ENCODE measurements around the gene CUL4A.
"Not testable (repeated sequence)": the region's sequence is repeated elsewhere in the genome, so short reads cannot be mapped to it uniquely, and the experiment has no call there.

CUL4A gene

DNA sequence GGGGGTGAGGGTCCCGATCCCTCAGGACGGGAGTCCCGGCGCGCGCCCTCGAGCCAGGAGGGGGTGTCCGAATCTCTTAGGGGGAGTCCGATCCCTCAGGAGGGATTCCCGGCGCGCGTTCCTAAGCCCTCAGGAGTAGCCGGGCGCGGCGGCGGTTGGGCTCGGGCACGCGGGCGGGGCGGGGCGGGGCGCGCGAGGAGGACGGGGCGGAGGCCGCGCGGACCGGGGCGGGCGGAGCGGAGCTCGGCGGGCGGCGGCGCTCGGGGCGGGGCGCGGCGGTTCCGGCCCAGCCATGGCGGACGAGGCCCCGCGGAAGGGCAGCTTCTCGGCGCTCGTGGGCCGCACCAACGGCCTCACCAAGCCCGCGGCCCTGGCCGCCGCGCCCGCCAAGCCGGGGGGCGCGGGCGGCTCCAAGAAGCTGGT lies at the start of gene CUL4A:
Gene CUL4A, plus strand, starts transcription at position 278 of the 423 bp plus-strand sequence. Its CDS starts 15 bp downstream, at position 293.
- DNase-seq = peak; percentile 69

DNA sequence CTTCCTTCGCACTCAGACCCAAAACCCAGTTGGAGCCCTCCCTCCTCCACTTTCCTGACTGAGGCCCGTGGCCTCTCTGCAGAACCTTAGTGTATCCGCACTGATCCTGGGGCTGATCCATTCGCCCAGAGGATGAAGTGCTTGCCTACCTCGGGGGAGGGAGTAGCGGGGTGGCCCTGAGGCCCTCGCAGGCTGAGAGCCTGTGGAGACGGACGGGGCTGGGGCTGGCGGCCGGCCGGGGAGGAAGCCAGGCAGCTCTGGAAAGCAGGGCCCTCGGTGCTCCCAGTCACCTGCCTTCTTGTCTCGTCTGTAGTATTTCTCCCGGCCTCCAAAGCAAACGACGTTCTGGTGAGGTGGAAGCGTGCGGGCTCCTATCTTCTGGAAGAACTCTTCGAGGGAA lies 49.7 kb upstream of the CUL4A start:
- DNase-seq = no peak

DNA sequence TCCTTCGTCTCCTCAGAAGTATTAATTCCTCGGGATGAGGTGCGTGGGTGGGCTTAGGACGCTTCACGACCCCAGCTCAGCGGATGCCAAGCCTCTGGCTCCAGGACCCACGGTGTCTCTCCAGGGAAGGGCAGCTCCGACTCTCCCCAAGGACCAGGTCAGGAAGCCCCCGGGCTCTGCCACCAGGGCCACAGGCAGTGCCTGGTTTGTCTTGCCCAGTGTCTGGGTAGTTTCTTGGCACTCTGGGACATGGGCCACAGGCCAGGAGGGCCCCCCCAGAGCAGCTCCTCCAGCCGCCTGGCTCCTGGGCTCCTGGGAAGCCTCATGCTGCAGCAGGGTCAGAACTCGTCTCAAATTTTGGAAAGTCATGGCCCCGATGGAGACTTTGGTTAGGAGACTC lies 48.4 kb upstream of the CUL4A start:
- DNase-seq = no peak

DNA sequence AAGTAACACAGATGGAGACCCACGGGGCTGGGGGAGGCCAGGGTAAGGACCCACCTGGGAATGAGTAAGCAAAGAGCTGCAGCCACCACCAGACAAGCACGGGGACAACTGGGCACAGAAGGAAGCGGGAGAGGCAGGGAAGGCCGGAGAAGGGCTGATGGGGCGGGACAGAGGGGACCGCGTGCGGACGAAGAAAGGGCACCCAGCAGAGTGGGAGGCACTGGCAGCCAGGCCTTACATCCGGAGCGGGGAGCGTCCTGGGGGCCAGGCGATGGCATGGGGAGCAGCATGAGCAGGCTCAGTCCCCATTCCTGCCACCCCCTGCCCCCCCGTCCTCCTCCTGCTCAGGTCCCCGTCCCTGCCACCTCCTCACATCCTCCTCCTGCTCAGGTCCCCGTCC lies 48.0 kb upstream of the CUL4A start:
- DNase-seq = no peak

DNA sequence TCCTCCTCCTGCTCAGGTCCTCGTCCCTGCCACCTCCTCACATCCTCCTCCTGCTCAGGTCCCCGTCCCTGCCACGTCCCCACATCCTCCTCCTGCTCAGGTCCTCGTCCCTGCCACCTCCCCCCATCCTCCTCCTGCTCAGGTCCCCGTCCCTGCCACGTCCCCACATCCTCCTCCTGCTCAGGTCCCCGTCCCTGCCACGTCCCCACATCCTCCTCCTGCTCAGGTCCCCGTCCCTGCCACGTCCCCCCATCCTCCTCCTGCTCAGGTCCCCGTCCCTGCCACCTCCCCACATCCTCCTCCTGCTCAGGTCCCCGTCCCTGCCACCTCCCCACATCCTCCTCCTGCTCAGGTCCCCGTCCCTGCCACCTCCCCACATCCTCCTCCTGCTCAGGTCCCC lies 47.4 kb upstream of the CUL4A start:
- not testable (repeated sequence) for DNase-seq

DNA sequence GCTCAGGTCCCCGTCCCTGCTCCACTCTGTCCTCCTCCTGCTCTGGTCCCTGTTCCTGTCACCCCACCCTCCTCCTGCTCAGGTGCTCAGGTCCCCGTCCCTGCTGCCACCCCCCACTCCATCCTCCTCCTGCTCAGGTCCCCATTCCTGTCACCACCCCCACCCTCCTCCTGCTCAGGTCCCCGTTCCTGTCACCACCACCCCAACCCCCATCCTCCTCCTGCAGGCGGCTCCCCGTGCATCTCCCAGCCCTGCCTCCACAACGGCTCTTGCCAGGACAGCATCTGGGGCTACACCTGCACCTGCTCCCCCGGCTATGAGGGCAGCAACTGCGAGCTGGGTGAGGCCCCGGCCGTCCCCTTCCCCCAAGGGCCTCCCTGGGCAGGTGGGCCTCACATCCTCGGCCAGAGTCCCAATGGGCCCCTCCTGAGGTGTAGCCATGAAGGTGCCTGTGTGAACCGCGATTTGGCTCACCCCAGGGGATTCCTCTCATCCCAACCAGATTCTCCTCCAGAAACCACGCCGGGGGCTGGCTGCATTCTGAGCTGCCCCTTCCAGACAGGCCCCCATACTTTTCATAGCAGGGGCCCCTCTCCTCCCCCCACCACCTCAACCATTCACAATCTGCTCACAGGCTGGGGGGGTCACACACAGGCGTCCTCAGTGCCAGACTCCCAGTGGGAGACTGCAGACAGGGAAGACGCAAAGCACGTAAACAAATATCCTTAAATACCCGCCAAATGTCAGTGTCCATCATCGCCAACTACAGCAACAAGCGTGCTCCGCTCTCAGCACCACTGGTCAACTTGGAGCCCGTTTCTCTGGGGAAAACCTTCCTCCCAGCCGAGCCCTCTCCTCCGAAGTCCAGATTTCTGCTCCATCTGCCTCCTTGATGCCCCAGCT lies 46.4 kb upstream of the CUL4A start:
- peak; percentile 22 for DNase-seq

DNA sequence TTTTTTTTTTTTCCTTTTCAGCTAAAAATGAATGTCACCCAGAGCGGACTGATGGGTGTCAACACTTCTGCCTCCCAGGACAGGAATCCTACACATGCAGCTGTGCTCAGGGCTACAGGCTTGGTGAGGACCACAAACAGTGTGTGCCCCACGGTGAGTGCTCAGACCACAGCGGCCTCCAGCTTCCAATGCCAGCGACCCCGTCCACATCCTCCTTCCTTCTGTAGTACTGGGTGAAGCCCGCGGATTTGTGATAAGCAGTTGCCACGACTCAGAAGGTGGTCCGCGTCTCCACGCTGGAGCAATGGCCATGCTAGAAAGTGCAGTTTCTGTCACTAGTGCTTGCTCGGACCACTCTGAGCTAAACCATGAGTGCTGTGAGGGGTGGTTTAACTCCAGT lies 44.9 kb upstream of the CUL4A start:
- DNase-seq = no peak

DNA sequence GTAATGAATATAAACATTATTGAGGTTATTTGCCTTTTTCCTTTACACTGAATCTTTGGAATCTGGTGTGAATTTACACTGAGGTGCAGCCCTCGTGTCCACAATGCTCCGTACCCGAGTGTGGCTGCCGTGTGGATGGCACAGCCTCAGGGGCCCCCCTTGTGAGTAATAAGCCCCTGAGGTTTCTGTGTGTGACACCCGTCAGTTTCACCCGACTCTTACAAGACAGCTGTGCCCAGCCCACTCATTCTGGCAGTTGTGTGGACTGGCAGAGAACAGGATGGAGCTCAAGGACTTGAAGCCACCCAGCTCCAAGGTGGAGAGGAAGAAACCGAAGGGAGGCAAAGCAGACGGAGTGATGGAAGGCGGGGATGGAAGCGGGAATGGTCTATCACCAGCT lies 43.1 kb upstream of the CUL4A start:
- DNase-seq = no peak

DNA sequence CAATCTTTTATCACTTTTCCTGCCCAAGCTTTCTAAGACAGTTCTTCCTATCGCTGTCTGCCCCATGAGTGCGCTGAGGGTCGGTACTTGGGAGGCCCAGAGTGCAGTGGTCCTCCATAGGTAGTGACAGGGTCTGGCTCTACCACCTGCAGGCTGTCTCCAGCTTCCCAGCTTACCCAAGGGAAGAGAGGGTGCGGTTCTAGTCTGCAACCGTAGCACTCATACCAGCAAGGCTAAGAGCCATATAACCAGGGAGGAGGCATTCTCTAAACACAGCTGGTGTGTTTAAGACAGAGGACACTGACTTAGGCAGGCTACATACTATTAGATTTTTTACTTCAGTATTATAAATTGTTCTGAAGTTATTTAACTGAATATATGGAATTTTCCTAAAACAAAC lies 42.7 kb upstream of the CUL4A start:
- no peak for DNase-seq

DNA sequence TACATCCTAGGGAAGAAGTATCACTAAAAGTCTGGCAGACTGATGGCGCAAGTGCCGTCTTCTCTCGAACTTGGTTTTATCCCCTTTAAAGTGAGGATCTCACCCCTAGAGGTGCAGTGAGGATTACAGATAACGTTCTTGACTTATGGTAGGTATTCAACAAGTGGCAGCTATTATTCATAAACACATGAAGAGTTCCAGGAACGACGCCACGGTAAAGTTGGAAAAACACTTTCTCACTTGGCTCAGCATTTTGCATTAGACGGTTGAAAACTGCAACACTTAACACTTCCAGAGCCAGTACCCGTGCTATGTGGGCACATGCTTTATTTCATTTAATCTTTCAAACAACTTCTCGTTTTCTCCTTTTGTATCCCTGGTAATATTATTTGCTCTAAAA lies 42.3 kb upstream of the CUL4A start:
- no peak for DNase-seq

DNA sequence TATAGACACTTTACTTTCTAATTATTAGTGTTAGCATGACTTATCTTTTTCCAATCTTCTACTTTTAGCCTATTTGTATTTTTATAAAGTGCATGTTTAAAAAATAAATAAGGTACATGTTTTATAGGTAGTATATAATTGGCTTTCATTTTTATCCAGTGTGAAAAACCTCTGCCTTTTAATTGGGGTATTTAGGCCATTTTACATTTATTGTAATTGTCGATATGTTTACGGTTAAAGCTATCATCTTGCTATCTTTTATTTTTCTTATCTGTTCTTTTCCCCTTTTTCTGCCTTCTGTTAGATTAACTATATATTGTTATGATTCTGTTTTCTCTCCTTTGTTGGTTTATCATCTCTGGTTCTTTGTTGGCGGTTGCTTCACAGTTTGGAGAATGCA lies 41.8 kb upstream of the CUL4A start:
- no peak for DNase-seq

DNA sequence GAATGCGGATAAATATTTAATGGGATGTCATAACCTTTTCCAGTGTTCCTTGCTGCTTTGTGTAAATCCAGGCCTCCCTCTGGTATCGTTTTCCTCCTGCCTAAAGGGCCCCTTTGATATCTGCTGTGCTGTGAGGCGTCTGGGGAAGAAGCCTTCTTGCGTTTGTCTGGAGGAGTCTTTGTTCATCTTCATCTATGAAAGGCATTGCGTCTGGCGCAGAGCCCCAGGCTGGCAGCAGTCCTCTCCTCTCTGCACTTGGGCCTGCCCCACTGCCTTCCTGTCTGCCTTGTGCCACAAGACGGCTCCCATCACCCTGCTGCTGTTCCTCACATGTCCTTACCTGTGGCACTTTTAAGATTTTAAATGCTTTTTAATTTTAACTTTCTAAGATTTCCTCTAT lies 41.2 kb upstream of the CUL4A start:
- no peak for DNase-seq

DNA sequence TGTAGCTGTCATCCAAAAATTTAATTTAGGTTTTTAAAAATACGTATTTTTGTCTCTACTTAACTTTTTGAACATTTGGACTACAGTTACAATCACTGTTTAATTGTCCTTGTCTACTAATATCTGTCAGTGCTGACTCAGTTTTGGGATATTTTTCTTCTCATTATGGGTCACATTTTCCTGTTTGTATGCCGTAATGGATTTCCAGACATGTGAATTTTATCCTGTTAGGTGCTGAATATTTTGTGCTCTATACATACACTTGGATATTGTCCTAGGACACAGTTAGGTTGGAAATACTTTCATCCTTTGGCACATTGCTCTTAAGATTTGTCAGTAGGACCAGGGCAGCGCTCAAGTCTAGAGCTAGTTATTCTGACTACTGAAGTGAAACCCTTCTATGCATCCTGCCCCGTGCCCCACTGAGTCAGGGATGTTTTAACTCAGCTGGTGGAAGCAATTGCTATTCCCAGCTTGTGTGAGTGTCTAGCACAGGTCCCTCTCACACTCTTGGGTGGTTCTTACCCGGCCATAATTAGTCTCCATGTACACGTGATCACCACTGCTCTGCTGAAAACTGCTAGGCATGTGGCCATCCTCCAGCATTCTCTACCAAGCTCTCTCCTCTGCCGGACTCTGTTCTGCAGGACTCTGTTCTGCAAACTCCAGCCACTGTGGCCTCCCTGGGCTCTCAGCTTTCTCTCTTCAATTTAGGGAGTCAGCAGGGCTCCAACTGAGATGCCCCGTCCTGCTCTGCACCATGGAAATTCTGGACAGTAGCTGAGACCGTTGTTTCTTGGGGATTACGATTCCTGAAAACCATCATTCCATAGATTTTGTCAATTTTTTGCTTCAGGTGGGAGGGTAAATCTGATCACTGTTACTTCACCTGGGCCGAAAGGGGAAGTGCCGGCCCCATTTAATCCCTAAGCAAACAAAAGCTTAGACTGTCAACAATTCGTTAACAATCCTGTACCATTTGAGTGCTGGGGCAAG lies 39.8 kb upstream of the CUL4A start:
- no peak for DNase-seq

DNA sequence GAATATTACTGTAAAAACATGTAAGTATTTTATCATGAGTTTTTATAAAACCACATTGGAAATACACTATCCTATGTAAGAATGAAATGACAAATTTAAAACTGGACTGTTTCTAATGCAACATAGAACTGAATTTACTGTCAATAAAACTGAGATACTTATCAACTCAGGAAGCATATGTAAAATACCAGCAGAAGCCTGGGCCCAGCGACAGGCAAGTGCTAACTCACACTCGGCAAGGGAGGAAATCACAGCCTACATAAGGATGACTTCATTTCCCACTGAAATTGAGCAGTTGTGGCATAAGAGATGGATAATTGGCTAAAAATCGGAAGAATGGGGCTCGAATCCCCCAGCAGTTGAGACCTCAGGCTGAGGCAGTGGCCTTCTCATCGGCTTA lies 38.9 kb upstream of the CUL4A start:
- no peak for DNase-seq

DNA sequence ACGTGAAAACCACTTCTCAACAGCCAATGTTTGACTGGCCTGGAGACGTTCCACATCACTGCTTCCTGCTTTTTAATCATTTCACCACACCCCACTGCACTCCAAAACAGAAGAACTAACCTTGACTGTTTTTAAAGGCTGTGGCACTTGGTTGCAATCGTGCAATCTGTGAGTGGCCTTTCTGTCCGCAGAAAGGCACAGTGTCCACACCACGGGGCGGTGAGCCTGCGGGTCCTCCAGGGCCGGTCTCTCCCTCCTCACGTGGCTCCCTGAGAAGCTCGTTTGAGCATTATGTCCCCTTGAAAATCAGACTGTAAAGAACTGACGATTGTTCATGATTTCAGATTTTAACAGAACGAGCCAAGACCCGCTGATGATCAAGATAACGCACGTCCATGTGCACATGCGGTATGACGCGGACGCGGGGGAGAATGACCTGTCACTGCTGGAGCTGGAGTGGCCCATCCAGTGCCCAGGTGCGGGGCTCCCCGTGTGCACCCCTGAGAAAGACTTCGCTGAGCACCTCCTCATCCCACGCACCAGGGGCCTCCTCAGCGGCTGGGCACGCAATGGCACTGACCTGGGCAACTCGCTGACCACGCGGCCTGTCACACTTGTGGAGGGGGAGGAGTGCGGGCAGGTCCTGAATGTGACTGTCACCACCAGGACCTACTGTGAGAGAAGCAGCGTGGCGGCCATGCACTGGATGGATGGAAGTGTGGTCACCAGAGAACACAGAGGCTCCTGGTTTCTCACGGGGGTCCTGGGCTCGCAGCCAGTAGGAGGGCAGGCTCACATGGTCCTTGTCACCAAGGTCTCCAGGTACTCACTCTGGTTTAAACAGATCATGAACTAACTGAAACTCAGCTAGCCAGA lies 37.9 kb upstream of the CUL4A start:
- peak; percentile 76 for DNase-seq

DNA sequence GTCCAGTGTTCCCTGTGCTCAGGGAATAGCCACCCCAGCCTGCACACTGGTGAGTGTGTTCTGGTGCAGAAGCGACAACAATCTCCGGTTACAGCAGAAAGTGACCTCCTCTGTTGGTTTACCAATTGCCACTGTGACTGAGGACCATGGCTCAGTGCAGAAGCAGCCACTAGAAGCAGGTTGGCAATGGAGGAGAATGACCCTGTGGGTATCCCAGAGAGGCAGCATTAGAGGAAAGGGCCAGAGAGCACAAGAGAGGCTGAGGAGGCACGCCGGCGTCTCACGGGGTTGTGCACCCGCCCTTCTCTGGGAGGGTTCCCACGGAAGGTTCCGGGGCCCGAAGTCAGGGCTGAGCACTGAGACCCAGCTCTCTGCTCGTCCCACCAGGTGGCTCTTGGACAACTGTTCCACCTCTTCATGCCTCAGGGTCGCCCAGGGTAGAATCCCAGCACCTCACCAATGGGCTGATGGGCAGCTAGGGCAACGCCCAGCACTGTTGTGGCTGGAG lies 36.9 kb upstream of the CUL4A start:
- no peak for DNase-seq

DNA sequence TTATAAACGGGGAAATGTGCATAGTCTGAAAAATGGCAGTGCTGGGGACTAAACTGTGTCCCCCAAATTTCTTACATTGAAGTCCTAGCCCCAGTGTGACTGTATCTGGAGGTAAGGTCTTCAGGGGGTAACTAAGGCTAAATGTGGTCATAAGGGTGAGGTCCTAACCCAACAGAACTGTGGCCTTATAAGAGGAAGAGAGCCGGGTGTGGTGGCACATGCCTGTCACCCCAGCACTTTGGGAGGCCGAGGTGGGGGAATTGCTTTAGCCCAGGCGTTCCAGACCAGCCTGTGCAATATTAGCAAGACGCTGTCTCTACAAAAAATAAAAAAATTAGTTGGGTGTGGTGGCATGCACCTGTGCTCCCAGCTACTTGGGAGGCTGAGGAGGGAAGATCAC lies 33.1 kb upstream of the CUL4A start:
- DNase-seq = no peak

DNA sequence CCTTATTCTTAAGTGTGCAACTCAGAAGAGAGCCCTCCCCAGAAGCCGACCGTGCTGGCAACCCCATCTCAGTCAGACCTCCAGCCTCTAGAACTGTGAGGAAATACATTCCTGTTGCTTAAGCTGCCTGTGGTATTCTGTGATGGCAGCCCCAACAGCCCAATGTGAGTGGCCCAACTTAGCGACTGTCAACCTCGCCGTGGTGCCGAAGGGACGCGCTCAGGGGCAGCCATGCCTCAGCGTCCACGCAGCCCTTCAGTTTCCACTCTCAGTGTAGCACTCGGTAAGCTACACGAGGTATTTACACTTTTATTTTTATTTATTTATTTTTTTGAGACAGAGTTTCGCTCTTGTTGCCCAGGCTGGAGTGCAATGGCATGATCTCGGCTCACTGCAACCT lies 32.6 kb upstream of the CUL4A start:
- no peak for DNase-seq

DNA sequence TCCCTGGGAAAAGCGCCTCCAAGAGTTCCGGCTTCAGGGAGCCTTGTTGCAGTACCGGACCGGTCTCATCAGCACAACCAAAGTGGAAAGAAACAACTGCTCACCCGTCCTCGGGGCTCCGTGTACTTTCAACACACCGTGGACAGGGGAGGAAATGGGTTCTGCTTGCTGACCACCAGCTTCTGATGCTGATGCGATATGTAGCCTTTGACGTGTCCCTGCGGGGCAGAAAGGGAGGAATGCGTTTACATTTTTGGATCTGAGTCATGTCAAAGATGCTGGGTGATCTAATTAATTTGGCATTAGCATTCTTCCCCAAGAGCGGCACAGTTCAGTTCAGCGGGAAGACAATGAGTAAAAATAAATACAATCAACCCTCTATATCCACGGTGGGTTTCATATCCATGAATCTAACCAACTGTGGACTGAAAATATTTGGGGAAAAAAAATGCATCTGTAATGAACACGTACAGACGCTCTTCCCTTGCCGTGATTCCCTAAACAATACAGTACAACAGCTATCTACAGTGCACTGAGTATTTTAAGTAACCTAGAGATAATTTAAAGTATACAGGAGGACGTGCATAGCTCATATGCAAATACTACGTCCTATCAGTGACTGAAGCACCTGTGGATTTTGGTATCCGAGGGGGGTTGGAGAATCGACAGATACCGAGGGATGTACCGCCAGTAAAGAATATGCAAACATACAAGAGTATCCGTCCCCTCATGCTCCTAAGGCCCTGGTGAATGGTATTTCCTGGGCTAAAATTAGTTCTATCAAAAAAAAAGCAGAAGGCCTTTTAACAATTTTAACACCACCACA lies 31.1 kb upstream of the CUL4A start:
- DNase-seq = no peak

DNA sequence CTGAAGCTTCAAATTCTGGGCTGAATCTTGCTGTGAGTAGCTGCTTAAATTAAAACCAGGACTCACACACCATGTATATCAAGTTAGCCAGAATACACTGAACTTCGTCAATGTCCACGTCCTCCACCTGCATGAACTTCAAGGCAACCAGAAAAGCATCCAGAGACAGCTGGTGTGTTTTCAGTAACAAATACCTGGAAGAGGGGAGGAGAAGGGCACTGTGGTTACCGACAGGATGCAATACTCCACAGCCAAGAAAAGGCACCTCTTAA lies 30.6 kb upstream of the CUL4A start:
- no peak for DNase-seq

DNA sequence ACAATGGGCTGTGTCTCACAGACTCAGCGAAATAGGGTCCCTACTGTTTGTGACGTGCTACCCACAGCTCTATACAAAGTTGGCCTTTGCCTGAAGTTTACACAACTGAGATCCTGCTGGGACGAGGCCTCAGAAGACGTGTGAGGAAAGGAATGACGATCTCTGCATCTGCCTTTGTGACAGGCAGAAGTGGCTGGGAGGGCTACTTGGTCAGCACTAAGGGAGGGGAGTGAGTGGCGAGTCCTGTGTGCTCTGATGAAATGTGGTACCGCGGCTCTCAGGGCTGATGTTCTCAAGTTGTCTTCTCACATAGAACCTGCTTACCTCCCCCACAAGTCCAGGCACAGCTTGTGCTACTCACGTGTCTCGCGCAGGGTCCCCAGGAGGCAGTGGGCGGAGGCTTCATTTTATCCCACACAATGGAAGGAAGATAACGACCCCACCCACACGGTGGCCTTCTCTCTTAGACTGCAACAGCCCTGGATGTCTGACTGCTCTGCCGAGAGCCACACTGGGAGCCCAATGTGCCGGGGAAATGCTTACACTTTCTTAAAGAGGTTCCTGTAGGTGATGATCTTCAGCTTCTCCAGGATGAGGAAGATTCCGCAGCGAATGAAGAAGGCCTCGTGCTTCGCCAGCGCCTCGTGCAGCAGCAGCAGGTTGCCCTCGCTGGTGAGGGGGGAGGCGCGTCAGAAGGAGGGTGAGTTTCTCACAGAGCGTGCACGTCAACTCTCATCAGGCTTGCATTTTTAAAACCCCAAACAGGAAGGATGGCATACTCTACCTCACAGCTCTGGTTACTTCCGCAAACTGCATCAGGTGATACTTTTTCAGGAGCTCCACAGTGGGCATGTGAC lies 29.8 kb upstream of the CUL4A start:
- DNase-seq = no peak

Measured in DMS79 treated with DMSO at 0.1 percent for 48 hours (cell line).